HL-60 (cell line): Measurements from ENCODE around the gene PFDN2.

Experiments used
- CTCF ChIP-seq: IDR thresholded peaks from one replicate; pipeline ENCODE4 v1.5.1; 2011; ENCODE audit warnings: low read length, control low read depth, inconsistent platforms; ENCODE audit not compliant: insufficient read depth
- GABPA ChIP-seq: IDR thresholded peaks from 2 replicates; pipeline ENCODE4 v1.6.1; 2012; ENCODE audit warnings: low read depth
- REST ChIP-seq: IDR thresholded peaks from 2 replicates; pipeline ENCODE4 v1.6.1; 2012; ENCODE audit warnings: low read depth; ENCODE audit not compliant: insufficient replicate concordance

DNA sequence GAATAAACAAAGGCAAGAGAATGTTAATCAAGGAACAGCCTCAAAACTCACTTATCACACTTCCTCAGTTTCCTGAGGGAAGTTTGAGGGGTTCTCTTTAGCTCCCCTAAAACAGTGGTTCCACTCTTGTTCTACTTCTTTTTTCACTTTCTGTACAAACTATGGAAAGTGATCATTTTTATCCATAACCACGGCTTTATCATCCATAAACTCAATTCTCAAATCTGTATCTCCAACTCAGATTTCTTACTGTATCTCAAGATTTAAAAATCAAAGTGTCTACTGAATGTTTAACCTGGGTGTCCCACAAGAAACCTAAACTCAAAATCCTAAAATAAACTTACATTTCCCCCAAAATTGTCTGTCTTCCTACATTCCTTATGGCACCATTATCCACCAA, 3.9 kb downstream of the PFDN2 start:
- no peak for TF ChIP-seq CTCF
- TF ChIP-seq REST = no peak
- TF ChIP-seq GABPA = no peak
